GM18519 (cell line): Measurements from ENCODE around the gene TMEM120B.

Source experiments
- ATAC-seq: cut with Tn5 transposase; IDR thresholded peaks from one replicate; pipeline ENCODE4 v1.9.1; 2021; ENCODE audit warnings: mild to moderate bottlenecking, moderate library complexity; ENCODE audit not compliant: unreplicated experiment, low FRiP score

TMEM120B gene

GRCh38 chr12:121800694-121801594 lies 88.4 kb downstream of the TMEM120B start:
- no peak for ATAC-seq

DNA sequence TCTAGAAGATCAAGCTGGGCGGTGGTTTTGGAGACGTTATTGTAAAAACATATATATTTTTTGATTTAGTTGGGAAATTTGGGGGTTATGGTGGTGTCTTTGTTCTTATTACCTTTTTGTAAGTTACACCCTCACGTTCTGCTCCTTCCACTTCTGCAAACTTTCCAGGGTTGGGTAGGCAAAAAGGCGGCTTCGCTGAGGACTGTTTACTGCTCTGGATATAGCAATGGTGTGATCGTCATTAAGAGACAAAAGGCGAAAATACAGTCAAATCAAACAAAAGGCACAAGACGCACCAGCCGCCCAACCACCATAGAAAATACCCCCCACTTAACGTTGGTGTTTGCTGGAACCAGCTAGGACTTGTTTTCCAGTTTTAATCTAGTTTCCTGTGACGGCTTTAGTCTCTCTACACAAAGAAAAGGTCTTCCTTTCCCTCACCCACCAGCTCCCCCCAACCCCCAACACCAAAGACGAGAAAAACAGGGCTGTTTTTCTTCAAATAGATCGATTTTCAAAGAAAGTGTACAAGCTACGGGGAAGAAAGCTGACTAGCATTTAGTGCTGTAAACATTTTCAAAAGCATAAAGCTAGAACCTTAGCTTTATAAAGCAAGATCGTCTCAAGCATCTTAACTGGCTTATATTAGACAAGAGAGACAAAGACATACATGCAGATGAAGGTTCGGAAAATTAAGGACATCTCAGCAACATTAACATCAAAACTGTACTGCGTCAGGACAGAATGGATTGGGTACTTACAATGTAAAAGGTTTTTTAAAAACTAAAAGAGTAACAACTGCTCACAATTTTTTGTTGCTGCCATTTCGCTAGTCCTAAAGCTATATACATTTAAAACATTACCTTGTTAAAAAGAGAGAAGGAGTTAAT lies 89.3 kb downstream of the TMEM120B start:
- ATAC-seq, result no peak

- ATAC-seq, result no peak
These were observed 89.9 kb downstream of the TMEM120B start for GRCh38 chr12:121802485-121802842.

GRCh38 chr12:121802843-121803698 lies 90.5 kb downstream of the TMEM120B start:
- peak; percentile 29 for ATAC-seq

DNA sequence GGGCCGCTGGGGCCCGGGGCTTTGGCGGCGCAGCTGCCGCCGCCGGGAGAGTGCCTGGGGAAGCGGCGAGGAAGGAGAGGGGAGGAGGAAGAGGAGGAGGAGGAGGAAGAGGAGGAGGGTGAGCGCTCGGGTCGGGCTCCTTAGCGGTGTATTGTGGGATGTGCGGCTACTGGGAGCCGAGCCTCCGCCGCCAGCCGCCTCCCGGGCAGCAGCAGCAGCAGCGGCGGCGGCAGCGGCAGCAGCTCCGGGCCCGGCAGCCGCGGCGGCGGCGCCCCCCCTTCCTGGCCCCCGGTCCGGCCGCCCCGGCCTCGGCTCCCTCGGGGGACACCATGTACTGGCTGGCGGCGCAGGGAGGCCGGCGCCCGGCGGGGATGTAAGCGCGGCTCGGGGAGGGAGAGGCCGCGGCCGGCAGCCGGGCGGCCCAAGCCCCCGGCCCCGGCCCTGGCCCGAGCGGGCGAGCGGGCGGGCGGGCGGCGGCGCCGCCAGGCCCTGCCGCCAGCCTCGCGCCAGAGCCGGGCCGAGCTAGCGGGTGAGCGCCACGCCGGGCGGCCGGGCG lies 91.4 kb downstream of the TMEM120B start, which contains the start of gene SETD1B:
TSS of gene SETD1B (plus strand) at position 149 of the 556 bp plus-strand sequence. CDS start 729 bp downstream, outside the sequence.
- ATAC-seq, result no peak

GRCh38 chr12:121804417-121805111 lies 92.0 kb downstream of the TMEM120B start:
- ATAC-seq, result no peak

DNA sequence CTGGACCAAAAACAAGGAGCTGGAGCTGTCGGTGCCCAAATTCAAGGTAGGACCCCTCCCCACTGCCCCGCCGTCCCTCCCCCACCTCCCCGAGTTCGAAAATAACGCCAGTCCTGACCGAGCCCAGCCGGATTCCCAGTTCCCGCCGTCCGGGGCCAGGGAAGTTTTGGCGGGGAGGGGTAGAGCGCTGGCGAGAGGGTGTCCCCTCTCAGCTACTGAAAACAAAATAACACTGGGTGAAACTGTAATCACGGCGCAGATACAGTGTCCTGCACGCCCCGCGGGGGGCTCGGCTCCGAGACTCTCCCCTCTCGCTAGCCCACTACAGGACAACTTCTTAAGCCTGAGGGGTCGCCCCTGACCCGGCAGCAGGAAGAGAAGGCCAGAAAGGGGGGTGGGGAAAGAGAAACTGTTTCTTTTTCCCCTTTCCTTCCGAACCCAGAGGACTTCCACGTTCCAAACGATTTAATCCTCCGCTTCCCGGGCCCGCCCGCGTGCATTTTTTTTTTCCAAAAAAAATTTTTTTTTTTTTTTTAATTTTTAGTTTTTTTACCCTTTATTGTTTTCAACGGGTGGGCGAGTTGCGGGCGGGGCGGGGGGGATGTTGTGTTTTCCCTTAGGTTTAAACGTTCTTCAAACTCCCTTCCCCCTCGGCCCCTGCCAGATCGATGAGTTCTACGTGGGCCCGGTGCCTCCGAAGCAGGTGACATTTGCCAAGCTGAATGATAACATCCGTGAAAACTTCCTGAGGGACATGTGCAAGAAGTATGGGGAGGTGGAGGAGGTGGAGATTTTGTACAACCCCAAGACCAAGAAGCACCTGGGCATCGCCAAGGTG lies 92.8 kb downstream of the TMEM120B start:
- ATAC-seq, result no peak

- no peak for ATAC-seq
These were observed 93.5 kb downstream of the TMEM120B start for GRCh38 chr12:121806009-121806545.

DNA sequence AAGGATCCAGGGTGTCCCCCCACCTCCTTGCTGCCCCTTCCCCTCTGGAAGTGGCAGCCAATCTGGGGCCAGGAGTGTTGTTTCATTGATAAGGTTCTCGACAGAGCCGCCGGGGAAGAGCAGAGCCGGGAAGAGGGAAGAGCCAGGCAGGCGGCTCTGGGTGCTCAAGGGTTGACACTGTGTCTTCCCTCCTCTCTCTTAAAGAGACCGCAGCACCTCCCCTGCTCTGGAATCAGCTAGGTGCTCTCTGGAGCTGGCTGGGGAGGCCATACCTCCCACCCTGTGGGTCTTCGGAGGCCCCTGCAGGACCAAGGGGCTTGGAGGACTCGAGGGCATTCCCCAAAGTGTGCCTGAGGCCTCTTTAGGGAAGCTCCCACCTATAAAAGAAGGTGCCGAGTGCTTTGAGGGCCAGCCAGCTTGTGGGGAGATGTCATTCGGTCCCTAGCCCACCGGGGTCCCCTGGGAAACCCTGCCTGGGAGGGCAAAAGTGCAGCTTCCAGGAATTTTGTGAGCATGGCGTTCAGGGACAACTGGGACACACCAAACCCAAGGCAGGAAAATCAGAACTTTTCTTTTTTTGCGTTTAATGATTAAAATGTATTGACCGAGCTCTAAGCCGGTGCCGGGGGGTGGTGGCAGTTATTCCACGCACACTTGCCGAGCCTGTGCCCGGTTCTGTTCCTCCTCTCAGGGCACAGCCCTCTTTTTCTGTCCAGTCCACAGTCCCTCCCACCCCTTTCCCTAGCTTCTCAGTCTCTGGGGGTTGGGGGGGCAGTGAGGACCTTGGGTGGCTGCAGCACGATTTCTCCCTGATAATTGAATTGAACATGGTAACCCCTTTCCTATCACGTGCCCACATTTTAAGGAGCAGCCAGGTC lies 94.2 kb downstream of the TMEM120B start:
- no peak for ATAC-seq

DNA sequence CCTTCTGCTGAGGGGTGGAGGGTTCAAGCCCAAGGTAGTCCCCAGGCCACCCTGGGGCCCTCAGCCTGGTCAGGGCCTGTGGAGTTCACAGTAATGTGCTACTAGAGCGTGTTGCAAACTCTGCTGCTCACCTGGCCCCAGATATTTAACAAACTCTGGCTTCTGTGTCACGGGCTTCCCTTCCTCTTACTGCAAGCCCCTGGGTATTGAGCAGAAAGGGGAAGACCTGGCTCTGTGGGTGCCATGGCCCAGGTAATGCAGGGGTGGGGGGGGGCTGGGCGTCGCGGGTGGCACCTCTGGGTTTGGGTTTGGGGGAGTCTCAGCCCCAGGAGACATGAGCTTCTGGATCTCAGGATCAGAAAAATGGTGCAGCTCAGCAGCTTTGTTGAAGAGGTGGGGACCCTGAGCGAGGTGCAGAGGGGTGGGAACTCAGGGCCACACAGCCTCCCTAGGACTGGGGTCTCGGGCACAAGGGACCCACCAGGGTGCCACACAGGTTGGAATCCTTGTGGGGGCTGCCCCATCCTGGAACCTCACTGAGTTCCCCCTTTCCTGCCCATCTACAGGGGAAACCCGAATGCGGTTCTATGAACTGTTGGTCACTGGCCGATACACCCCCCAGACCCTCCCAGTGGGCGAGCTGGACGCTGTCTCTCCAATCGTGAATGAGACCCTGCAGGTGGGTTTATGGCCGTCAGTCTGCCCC lies 95.2 kb downstream of the TMEM120B start:
- ATAC-seq, result no peak

DNA sequence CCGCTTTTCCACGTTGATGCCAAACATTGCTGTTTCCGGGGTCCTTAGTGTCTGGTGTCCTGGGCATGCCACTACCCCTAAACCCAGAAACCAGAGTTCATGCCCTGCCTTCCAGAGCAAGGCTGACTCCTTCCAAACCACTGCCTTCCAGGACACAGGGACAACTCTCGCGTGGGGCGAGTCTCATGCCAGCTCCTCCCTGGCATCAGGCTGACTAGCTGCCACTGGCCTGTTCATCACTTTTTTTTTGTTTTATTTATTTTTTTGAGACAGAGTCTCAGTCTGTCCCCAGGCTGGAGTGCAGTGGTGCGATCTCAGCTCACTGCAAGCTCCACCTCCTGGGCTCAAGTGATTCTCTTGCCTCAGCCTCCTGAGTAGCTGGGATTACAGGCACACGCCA lies 96.1 kb downstream of the TMEM120B start:
- ATAC-seq, result no peak

GRCh38 chr12:121809712-121810116 lies 97.2 kb downstream of the TMEM120B start:
- ATAC-seq, result no peak

DNA sequence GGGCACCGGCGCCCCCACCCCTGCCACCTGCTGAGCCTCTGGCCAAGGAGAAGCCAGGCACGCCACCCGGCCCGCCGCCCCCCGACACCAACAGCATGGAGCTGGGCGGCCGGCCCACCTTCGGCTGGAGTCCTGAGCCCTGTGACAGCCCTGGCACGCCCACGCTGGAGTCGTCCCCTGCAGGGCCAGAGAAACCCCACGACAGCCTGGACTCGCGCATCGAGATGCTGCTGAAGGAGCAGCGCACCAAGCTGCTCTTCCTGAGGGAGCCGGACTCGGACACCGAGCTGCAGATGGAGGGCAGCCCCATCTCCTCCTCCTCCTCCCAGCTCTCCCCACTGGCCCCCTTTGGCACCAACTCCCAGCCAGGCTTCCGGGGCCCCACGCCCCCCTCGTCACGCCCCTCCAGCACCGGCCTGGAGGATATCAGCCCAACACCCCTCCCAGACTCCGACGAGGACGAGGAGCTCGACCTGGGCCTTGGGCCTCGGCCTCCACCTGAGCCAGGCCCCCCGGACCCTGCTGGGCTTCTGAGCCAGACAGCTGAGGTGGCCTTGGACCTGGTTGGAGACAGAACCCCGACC lies 97.8 kb downstream of the TMEM120B start:
- ATAC-seq, result no peak

GRCh38 chr12:121810833-121811433 lies 98.4 kb downstream of the TMEM120B start:
- ATAC-seq, result no peak

DNA sequence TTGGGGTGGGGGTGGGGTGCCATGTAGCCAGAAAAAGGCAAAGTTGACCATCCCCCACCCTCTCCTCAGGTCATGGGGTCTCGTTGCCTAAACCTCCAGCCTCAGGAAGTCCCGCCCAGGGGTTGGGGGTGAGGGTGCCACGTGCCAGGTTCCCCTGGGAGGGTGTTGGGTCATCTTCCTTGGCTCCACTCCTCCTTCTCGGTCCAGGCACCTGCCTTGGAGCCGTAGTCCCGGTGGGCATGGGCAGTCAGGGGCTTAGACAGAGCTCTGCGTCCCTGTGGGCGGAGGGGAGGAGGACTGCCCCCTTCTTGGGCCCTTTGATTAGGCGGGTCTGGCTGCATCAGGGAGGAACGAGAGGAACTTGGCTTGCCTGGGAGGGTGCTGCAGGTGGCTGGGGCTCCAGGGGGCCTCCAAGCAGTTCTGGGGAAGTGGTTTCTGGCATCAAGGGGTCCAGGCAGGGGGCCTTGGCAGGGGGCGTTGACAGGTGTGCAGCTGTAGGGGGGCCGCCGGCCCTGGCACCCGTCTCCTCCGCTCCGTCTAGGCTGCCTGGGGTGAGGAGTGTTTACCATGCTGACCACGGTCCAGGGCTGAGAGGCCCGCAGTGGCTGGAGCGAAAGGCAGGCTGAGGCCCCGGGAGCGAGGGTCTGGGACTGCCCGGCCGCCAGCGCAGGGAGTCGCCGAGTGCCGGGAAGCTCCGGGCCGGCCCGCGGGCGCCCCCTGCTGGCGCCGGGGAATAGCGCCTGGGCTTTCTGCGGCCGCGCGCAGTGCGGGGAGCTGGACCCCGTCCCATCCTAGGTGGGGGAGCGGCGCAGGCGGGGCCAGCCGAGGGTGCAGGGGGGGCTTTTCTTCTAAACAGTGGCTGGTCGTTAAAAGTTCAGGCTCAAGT lies 99.1 kb downstream of the TMEM120B start:
- no peak for ATAC-seq
